Transverse colon (tissue), 4 donors: ENCODE measurements around the gene COTL1.
A peak's percentile ranks its signal among the peaks of the same experiment; 100 is the strongest.

Source experiments
- EP300 ChIP-seq: sonication (generic); formaldehyde crosslinking; IDR thresholded peaks from one replicate; pipeline ENCODE4 v1.6.1; 2017; ENCODE audit warnings: antibody characterized with exemption, low read depth
- POLR2A ChIP-seq: fragments of 450-650 bp; IDR thresholded peaks from one replicate; pipeline ENCODE4 v1.6.1; 2016; ENCODE audit warnings: antibody characterized with exemption, mild to moderate bottlenecking, moderate library complexity
- POLR2AphosphoS5 ChIP-seq, 3 donors: sonication (generic); formaldehyde crosslinking; IDR thresholded peaks; one replicate each; pipeline ENCODE4 v1.6.1; 2016; ENCODE audit warnings: antibody characterized with exemption in 3 of 3
- TF ChIP-seq, protein P1 (sequence below), 5 experiments: fragments of 200-600 bp in 3 of 5; fragments of 450-650 bp in 2 of 5; sonication (generic) in 3 of 5; IDR thresholded peaks; 1 replicate in 2 of 5; 2 replicates in 3 of 5; pipeline ENCODE4 v1.5.1; 2016 to 2017; ENCODE audit warnings: antibody characterized with exemption in 5 of 5, inconsistent platforms in 3 of 5, mild to moderate bottlenecking in 2 of 5, moderate library complexity in 1 of 5

DNA sequence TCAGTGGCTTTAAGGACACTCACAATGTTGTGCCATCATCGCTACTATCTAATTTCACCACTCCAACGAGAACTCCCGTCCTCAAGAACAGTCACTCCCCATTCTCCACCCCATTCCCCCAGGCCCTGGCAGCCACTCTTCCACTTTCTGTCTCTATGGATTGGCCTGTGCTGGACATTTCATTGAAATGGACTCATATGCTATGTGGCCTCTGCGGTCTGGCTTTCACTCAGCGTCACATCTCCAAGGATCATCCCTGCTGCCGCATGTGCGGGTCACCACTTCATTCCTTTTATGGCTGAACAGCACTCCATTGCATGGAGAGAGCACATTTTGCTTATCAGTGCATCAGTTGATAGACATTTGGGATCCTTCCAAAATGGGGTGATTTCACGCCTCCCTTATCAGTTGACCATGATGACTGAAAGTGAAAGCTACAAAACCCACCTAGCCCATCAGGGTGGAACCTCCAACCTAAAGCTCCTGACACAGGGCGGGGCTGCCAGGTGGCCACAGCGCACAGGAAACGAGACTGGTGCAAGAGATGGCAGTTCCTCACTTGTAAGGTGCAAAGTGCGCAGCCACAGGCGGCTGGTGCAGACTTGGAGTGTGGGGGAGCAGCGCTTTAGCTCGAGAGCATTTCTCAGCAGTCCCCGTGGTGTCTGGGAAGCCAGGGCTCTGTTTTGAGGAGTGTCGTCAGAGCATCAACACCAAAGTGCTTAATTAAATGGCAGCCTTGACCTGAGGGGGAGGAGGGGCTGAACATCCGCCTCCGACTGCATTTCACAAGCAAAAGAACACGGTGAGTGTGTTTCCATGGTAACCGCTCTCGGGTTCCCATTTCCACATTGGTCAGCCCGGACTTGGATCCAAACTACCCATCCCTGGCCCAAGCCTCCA is 23.8 kb downstream of the COTL1 start:
- TF ChIP-seq, protein P1, sequence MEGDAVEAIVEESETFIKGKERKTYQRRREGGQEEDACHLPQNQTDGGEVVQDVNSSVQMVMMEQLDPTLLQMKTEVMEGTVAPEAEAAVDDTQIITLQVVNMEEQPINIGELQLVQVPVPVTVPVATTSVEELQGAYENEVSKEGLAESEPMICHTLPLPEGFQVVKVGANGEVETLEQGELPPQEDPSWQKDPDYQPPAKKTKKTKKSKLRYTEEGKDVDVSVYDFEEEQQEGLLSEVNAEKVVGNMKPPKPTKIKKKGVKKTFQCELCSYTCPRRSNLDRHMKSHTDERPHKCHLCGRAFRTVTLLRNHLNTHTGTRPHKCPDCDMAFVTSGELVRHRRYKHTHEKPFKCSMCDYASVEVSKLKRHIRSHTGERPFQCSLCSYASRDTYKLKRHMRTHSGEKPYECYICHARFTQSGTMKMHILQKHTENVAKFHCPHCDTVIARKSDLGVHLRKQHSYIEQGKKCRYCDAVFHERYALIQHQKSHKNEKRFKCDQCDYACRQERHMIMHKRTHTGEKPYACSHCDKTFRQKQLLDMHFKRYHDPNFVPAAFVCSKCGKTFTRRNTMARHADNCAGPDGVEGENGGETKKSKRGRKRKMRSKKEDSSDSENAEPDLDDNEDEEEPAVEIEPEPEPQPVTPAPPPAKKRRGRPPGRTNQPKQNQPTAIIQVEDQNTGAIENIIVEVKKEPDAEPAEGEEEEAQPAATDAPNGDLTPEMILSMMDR (IDR thresholded peaks at IDR 0.05): no peak
- TF ChIP-seq POLR2AphosphoS5 (IDR thresholded peaks at IDR 0.05): peak; percentile 29 to 61 (median 56)
- peak; percentile 39 for TF ChIP-seq POLR2A
- no peak for TF ChIP-seq EP300
